GM21619 (cell line): ENCODE data around the gene SACM1L.

Experiments used
- ATAC-seq: cut with Tn5 transposase; IDR thresholded peaks from one replicate; pipeline ENCODE4 v1.9.1; 2021; ENCODE audit not compliant: unreplicated experiment

SACM1L gene, protein sequence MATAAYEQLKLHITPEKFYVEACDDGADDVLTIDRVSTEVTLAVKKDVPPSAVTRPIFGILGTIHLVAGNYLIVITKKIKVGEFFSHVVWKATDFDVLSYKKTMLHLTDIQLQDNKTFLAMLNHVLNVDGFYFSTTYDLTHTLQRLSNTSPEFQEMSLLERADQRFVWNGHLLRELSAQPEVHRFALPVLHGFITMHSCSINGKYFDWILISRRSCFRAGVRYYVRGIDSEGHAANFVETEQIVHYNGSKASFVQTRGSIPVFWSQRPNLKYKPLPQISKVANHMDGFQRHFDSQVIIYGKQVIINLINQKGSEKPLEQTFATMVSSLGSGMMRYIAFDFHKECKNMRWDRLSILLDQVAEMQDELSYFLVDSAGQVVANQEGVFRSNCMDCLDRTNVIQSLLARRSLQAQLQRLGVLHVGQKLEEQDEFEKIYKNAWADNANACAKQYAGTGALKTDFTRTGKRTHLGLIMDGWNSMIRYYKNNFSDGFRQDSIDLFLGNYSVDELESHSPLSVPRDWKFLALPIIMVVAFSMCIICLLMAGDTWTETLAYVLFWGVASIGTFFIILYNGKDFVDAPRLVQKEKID

DNA sequence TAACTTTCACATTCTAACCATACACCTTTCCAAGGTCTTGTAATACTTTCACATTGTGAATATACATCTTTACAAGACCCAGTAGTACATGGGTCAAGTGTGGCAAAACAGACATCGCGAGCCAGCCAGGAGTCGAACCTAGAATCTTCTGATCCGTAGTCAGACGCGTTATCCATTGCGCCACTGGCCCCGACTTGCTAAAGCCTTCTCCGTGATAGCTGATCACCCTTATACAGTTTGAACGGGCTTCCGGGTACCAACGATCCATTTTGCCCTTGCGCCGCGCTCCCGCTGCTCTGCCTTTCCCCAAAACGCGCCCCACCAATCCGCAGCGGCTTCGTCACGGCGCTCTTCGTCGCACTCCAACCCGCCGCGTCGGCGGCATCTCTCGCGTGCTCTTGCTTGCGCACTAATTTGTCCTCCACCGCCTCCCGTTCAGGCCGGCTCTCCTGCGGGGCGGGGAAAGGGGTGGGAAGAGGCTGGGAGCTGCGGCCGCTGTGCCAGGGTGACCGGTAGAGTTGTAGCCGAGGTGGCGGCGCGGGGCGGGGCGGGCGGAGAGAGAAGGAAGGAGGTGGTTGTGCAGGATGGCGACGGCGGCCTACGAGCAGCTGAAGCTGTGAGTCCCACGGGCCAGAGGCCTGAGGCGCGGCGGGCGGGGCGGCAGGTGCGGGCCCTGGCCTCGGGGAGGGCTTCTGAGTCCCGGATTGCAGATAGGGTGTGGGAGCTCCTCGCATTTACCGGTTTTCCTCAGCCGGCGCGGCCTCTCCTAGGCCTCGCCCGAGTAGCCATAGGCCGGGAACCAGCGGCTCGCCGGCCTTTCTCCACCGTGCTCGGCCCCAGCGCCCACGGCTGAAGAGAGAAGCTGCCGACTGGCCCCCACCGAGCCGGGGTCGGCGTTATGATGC is at the start of gene SACM1L:
Gene SACM1L (plus strand): TSS at position 515 of the 905 bp plus-strand sequence. CDS start 70 bp downstream, at position 585.
- peak; percentile 78 for ATAC-seq

DNA sequence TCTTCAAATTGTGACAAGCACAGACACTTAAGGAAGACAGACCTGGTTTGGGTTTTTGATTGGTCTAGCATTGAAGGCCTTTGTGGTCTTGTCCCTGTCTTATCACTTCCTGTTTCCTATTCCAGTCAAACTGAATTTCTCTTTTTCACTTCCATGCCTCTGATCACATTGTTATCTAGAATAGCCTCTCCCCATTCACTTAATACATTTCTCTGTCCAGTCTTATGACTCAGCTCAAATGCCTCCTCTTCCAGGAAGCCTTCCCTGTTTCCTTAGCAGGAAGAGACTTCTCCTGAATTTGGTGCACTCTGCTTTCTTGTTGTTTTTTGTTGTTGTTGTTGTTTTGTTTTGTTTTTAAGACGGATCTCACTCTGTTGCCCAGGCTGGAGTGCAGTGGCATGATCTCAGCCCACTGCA is 49.1 kb upstream of the SACM1L start:
- ATAC-seq = no peak

DNA sequence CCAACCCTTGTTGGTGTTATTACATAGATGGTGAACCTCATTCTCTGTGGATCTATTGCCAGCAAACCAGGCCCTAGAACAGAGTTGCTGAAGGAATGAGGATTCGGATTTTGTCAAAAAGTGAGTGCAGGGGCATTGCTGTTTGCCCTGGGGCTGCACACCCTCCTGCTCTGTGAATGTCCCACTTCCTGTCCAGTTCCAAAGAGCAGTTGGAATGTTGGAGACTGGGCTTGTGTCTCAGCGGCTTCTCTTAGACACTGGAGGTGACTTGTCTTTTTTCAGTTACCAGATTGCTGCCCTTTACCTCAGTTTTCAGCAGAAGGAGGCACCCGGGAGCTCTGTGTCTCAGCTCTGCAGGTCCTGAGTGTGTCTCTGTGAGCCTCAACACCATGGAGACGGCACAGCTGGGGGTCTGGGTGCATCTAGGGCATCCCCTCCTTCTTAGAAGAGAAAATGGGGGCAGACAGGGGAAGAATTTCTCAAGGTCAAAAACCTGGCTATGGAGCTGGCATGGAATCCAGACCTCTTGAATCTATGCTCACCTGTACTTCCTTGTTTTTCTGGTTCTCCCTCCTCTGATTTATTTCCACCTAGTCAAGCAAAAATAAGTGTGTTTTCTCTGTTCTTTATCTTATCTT is 48.4 kb upstream of the SACM1L start:
- no peak for ATAC-seq

DNA sequence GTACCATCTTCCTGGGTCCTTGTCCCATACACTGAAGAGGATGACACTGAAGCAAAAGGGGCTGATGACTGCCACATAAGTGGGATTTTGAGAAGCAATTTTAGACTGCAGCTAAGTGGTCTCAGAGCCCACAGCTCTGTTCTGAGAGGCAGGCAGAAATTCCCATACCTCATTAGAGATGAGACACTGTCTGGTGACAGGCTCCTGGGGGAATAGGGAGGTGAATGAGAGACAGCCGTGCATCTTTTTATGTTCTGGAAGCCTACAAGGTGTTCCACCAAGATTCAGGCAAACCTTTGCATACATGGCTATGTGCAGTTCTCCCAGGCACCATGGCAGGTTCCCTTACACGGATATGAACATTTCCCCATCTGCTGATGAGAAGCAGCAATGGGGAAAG is 47.4 kb upstream of the SACM1L start:
- ATAC-seq = no peak

DNA sequence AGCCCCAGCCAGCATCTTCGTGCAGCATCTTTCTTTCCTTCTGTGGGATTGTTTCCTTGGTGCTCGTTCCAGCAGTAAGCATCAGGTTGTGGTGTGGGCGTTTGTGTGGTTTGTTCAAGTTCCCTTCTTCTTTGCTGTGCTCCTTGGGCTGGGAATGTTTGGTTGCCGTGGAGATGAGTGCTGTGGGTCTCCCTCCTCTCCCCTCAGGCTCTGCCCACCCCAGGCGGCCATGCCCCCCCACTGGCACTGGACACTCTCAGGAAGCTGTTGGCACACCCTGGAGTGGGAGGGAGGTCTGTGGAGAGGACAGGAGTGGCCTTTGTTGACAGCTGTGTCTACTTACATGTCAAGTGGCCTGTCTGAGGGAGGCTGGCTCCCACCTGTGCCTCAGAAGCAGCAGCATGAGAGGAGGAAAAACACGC is 46.5 kb upstream of the SACM1L start:
- no peak for ATAC-seq

DNA sequence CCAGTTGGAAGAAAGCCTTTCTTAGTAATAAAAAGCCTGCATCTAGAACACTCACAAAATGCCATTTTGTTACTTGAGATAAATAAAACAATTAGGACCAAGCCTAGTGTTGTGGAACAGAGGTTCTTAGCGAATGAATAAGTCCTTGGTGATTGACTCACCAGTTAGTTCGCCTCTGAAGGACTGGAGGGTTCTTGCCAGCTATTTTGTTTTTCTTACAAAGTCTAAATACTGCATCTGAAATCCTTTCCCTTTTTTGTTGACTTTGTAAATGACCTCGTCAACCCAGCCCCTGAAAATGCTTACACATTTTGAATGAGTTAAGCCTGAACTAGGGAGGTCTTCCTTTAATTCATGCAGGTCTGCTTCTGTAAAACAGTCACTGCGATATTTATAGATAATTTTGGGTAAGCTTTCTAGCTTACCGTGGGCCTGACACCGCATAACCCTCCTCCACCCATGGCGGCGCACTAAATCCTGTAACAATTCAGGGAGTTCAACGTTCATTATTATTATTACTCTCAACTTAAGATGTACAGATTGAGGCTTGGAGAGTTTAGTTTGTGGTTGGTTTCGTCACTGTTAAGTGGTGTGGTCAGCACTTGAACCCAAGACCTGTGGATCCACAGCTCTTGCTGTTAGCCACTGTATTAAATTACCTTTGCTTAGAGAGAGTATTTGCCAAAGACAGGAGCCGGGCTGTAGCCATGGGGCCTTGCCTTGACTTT is 45.0 kb upstream of the SACM1L start:
- no peak for ATAC-seq

DNA sequence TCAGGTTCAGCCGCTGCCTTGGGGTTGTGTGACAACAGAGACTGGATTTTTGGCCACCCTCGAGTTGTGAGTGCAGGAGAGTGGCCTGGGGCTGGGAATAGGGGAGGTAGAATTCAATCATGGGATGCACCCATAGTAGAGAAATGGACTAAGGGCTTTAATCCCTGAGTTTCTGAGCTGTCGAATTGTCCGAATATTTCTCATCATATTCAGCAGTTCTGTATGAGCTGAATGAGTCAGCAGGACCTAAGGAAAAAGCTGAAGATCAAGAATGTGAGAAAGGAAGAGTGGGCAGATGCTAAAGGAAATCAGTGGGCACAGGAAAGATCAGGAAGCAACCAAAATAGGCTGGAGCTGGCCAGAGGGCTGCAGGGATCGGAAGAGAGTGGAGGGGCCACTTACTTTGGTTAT is 44.4 kb upstream of the SACM1L start:
- ATAC-seq = no peak

DNA sequence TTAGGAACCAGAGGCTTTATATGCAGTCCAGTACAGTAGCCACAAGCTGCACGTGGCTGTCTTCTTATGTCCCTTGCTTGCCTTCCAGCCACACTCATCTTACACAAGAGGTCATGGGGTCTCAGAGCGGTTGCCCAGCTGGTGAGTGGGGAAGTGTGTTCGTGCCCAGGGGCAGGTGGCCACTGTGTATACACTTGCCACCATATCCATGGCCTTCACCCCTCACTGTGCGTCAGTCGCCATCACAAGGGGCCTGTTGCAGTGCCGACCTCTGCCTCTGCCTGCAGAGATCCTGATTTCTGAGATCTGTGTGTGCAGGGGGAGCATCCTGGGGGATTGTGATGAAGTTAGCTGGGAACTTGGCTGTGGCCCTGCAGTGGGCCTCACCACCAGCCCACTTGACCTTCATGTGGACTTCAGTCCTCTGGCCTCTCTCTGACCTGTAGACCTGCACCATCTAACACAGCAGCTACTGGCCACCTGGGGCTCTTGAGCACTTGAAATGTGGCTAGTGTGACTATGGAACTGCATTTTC is 43.1 kb upstream of the SACM1L start:
- ATAC-seq = no peak

DNA sequence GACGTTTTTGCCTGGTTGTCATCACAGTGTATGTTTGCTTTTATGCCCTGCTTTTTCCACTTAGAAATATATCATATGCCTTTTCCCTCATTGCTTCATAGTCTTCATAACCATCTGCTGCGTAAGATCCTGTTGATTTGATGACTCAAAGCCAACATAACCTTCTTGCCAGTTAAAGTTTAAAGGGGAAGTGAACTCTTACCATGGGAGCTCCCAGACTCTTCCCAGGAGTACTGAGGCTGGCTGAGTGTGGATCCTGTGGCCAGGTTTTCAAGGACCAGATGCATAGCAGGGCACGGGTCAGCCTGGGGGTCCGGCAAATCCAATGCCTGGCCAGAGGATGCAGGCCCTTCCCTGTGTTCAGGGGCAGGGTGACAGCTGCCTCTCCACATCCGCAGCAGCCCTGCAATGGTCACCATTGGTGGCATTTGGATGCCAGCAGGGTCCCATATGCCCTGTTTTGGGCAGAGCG is 42.0 kb upstream of the SACM1L start:
- no peak for ATAC-seq

DNA sequence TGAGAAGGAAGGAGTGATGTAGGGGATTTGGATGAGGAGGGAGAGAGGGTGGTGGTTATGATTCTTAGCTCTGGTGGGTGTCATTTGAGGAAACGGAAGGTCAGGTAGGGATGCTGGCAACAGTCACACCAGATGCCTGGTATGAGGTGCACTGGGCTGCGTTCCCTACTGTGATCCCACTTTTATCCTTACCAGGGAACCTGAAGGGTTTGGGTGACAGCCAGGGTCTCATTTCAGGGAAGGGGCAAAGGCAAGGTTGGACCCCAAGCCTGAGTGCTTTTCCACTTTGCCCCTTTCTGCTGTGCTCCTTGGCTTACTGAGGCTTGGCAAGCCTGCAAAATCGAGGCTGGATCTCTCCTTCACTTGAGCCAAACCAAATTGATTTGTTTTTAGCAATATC is 36.0 kb upstream of the SACM1L start:
- ATAC-seq = no peak

DNA sequence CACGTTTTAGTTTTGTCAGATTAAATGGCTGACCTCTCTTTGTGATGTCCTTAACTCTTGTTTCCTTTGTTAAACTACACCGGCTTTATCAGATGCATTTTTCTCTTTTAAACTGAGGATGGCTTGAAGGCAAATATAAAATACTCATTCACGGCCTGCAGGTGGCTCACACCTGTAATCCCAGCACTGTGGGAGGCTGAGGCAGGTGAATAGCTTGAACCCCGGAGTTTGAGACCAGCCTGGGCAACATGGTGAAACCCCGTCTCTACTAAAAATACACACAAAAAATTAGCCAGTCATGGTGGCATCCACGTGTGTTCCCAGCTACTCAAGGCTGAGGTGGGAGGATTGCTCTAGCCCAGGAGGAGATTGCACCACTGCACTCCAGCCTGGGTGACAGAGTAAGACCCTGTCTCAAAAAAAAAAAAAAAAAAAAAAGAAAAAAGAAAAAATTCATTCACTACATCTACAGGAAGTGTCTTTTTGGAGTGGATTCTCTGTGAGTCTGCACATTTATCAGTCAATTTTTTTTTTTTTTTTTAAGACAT is 34.7 kb upstream of the SACM1L start:
- ATAC-seq = no peak

DNA sequence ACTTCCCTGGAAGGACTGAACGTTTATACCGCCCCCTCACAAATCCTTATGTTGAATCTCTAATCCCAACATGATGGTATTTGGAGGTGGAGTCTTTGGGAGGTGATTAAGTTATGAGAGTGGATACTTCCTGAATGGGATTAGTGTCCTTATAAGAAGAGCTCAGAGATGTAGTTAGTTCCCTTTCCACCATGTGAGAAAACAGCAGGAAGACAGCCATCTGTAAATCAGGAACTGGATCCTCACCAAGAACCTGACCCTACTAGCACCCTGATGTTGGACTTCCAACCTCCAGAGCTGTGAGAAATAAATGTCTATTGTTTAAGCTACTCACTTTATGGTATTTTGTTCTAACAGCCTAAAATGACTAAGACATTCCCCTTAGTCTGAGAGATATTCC is 33.3 kb upstream of the SACM1L start:
- ATAC-seq = no peak

DNA sequence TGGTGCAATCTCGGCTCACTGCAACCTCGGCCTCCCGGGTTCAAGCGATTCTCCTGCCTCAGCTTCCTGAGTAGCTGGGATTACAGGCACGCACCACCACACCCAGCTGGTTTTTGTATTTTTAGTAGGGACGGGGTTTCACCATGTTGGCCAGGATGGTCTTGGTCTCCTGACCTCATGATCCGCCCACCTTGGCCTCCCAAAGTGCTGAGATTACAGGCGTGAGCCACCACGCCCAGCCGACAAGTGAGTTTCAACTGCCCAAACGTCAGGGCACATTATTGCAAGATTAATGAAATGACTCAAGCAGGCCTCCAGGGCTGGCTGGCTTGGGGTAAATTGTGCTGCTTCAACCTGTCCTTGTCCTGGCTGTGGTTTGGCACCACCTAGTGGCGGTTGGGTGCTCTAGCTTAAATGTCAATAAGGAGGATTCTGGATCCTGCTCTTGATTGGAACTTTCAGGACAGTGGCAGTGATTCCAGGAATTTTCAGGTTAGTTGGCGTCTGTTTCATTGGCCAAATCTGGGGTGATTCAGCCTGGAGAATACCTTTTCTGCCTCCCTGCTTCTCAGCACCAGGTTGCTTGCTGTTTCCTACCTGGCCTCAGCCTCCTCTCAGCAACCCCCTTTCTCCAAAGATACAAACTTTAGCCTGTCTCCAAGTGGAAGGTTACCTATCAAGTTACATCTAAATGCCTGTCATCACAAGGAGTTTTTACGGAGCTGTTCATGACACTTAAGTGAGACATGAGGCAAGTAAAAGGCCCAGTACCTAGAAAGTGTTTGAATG is 32.4 kb upstream of the SACM1L start:
- ATAC-seq = peak; percentile 62

DNA sequence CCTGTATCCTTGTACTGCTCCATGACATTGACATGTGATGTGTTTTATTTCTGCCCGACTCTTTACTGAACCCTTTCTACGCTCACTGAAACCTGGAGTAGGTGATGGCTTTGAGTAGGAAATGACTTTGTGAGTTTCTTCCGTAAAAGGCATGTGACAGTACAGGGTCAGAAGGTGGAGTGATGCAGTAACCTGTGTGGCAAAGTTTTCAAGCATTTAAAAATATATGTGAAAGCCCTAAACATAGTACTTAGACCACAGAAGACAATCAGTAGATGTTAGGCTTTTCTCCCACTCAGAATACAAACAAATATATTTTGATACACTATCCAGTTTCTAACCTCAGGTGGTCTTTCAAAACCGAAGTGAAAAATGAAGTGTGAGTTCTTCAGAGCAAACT is 31.3 kb upstream of the SACM1L start:
- ATAC-seq = peak; percentile 55

DNA sequence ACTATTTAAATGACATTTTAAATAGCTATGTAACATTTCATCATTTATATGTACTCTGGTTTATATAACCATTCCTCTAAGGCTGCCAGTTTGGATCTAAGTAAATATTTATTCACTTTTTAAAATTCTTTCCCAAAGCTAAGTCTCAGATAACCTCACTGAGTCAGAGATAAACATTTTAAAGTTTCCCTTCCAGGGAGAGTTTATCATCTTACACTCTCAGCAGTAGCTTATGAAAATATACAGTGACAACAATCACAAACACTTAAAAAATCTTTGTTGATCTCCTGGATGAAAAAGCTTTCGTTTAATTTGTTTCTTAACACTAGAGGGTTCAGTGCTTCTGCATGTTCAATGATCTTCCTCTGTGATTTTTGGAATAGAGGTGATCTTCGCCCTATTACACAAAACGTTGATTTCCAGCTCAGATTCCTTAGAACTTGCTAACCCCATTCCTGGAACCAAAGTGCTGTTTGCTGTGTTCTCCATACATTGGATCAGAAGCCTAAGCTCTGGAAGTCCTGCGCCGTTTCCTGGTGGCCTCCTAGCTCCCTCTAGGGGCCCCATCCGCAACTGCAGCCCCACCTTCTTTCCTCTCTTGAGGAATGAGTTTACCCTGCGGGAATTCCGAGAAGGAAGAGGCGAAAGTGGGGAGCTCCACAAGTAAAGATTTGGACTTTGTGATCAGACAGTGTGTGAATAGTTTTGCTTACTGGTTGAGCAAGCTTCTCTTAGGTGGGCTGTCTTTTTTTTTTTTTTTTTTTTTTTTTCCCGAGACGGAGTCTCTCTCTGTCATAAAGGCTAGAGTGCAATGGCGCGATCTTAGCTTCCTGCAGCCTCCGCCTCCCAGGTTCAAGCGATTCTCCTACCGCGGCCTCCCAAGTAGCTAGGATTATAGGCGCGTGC is 29.3 kb upstream of the SACM1L start:
- ATAC-seq = no peak

DNA sequence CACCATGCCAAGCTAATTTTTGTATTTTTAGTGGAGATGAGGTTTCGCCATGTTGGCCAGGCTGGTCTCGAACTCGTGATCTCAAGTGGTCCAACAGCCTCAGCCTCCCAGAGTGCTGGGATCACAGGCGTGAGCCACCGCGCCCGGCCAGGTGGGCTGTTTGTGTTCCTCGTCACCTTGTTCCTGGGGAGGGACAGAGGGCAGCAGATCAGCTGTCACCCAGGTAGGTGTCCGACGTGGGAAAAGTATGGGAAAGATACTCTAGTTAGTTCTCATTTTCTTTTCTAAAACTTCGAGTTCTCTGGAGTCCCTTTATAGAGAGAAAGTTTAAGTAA is 28.7 kb upstream of the SACM1L start:
- ATAC-seq = no peak

DNA sequence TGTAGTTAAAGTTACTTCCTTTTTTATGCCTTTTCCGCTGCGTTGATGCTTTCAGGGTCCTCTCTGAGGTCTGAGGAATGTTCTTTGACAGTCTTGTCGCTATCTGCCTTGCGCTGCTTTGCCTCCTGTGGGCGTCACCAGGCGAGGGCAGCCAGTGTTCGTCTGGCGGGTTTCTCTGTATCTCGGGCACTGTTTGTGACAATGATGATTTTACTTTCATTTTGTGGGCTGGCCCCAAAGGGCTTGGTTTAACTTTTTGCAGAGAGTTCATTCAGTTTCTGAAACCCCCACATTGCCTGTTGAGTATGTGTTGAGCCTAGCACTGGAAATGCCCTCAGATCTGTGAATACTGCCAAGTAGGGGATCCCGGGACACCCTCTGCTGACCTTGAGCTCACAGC is 24.6 kb upstream of the SACM1L start:
- ATAC-seq = peak; percentile 77

DNA sequence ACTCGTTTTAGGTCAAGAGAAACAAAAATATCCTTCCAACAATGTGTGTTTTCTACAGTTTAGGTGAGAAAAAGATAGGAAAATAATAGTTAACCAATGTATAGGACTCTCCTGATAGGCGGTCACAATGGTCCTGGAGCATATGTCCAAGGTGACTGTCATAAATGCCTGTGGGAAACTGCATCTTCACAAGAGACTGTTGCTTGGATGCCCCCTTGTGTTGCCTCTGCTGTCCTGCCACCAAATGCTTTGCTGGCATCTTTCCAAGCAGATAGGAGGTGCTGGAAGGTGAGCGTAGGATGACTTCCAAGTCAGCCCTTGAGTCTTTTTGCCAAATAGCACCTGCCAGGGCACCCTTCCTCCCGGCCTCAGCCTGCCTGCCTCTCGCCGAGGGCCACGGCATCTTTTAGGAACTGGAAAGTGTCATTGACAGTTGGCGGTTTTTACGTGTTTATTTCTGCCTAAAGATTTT is 24.1 kb upstream of the SACM1L start:
- ATAC-seq = no peak
